Liver (tissue), 9 donors: Measurements from ENCODE around the gene DSTN. TPM values are rescaled to one million over a fixed set of nuclear protein-coding genes. Genes with fewer than 3 reads are reported as not detected.
A peak's percentile ranks its signal among the peaks of the same experiment; 100 is the strongest.

ENCODE experiments used
- DNase-seq: peaks from one replicate; pipeline ENCODE4 v3.0.0-alpha.2; 2017; ENCODE audit warnings: low spot score
- H3K27ac ChIP-seq, 2 donors: one replicate each; pipeline ENCODE4 v1.7.0; 2013; ENCODE audit warnings: inconsistent platforms in 2 of 2, low read length in 2 of 2, control low read depth in 1 of 2, low read depth in 1 of 2, mild to moderate bottlenecking in 1 of 2
- H3K27me3 ChIP-seq, 4 donors: one replicate each; pipeline versions ENCODE4 v1.6.1 to v1.7.0; 2013; ENCODE audit warnings: low read length in 3 of 4, inconsistent platforms in 1 of 4, mild to moderate bottlenecking in 1 of 4, moderate library complexity in 1 of 4; ENCODE audit not compliant: control insufficient read depth in 4 of 4, insufficient read depth in 4 of 4
- H3K36me3 ChIP-seq, 4 donors: one replicate each; pipeline versions ENCODE4 v1.6.1 to v1.7.0; 2013; ENCODE audit warnings: low read length in 3 of 4, mild to moderate bottlenecking in 3 of 4, low read depth in 1 of 4, moderate library complexity in 1 of 4; ENCODE audit not compliant: control insufficient read depth in 4 of 4, insufficient read depth in 3 of 4
- H3K4me1 ChIP-seq, 4 donors: one replicate each; pipeline versions ENCODE4 v1.6.1 to v1.7.0; 2013; ENCODE audit warnings: low read length in 3 of 4, mild to moderate bottlenecking in 3 of 4, moderate library complexity in 1 of 4; ENCODE audit not compliant: control insufficient read depth in 4 of 4, insufficient read depth in 4 of 4
- H3K4me3 ChIP-seq, 3 donors: one replicate each; pipeline versions ENCODE4 v1.6.1 to v1.7.0; 2013; ENCODE audit warnings: low read length in 3 of 3, control low read depth in 1 of 3, low read depth in 1 of 3, mild to moderate bottlenecking in 1 of 3
- H3K9ac ChIP-seq, 2 donors: one replicate each; pipeline ENCODE4 v1.7.0; 2013; ENCODE audit warnings: low read length in 2 of 2, mild to moderate bottlenecking in 2 of 2, moderate library complexity in 2 of 2, control low read depth in 1 of 2, low read depth in 1 of 2
- H3K9me3 ChIP-seq, 4 donors: one replicate each; pipeline versions ENCODE4 v1.6.1 to v1.7.0; 2013; ENCODE audit warnings: low read length in 3 of 4; ENCODE audit not compliant: control insufficient read depth in 4 of 4
- FOXA1 ChIP-seq: IDR thresholded peaks from 2 replicates; pipeline ENCODE4 v1.6.1; 2016; ENCODE audit warnings: antibody characterized with exemption
- FOXA2 ChIP-seq: IDR thresholded peaks from 2 replicates; pipeline ENCODE4 v1.6.1; 2016; ENCODE audit warnings: antibody characterized with exemption
- HNF4A ChIP-seq, 2 donors: conservative IDR thresholded peaks; 2 replicates each; pipeline ENCODE4 v1.6.1; 2016; ENCODE audit warnings: antibody characterized with exemption in 2 of 2, mild to moderate bottlenecking in 2 of 2
- HNF4G ChIP-seq: IDR thresholded peaks from 2 replicates; pipeline ENCODE4 v1.6.1; 2016; ENCODE audit warnings: antibody characterized with exemption
- JUND ChIP-seq, 2 donors: IDR thresholded peaks; 2 replicates each; pipeline ENCODE4 v1.6.1; 2016; ENCODE audit warnings: antibody characterized with exemption in 2 of 2
- RAD21 ChIP-seq, 2 donors: IDR thresholded peaks; 2 replicates each; pipeline ENCODE4 v1.6.1; 2016; ENCODE audit warnings: antibody characterized with exemption in 2 of 2, mild to moderate bottlenecking in 2 of 2
- RXRA ChIP-seq, 2 donors: IDR thresholded peaks; 2 replicates each; pipeline ENCODE4 v1.6.1; 2017 to 2018; ENCODE audit warnings: antibody characterized with exemption in 2 of 2, mild to moderate bottlenecking in 1 of 2
- YY1 ChIP-seq: IDR thresholded peaks from 2 replicates; pipeline ENCODE4 v1.6.1; 2016; ENCODE audit warnings: antibody characterized with exemption, mild to moderate bottlenecking
- WGBS: extraction: QIAGEN DNeasy Blood & Tissue Kit; methylation state at CpG from one replicate; pipeline ENCODE4 v1.1.7; 2013; 5-methylcytosine and 5-hydroxymethylcytosine counted together
- polyA plus RNA-seq, 2 donors: library from polyadenylated mRNA; stranded (reverse) in 1 of 2; unstranded in 1 of 2; fragments of 200-250 nt in 1 of 2; fragments of >200 nt in 1 of 2; fragmentation: Nextera tagmentation in 1 of 2; extraction: Ambion mirVana in 1 of 2; gene quantifications; one replicate each; pipeline versions ENCODE4 v1.2.1 to v1.2.3, GENCODE V29; 2013 to 2015
- total RNA-seq, 2 donors: library from RNA; depleted of rRNA; stranded (reverse); fragments of >200 nt; gene quantifications; one replicate each; pipeline ENCODE4 v1.2.3, GENCODE V29; 2014
- TF ChIP-seq, protein P1 (sequence below): IDR thresholded peaks from 2 replicates; pipeline ENCODE4 v1.6.1; 2016; ENCODE audit warnings: antibody characterized with exemption
- TF ChIP-seq, protein P2 (sequence below): IDR thresholded peaks from 2 replicates; pipeline ENCODE4 v1.6.1; 2016; ENCODE audit warnings: antibody characterized with exemption
- TF ChIP-seq, protein P3 (sequence below): IDR thresholded peaks from 2 replicates; pipeline ENCODE4 v1.6.1; 2016; ENCODE audit warnings: antibody characterized with exemption, mild to moderate bottlenecking
- TF ChIP-seq, protein P4 (sequence below): fragments of 150-350 bp; IDR thresholded peaks from 2 replicates; pipeline ENCODE4 v1.5.1; 2017; ENCODE audit warnings: improper control_type of control experiment, low read depth, low read length; ENCODE audit not compliant: missing input control
- donor health status: healthy.
- donor health status: healthy.
- donor health status: healthy.
- donor health status: healthy.
- donor health status: healthy.

Gene DSTN
- total and polyA plus RNA-seq, 4 donors, result 39.9 to 137 (median 108) TPM

DNA sequence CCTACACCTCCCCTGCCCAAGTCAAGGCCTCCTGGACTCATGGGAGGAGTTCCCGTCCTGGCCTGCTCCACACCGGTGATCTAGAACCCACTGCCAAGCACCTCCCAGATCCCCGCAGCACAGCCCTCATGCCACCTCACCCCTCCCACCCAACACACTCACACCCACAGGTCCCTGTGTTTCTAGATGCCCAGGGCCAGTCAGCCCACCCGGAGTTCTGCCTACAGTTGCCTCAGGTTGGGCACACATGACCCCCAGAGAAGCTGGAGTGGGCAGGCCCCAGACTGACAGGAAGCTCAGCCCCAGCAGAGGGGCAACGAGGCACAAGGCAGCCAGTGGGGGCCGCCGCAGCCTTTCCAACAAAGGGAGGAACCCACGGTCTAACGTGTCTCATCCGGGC lies 82.5 kb downstream of the DSTN start:
- Histone ChIP-seq H3K4me1 (peaks cover 20 to 63% (median 55%) of the 10 kb centered on the region in 4 donors), H3K27me3 (no peaks in the 10 kb centered on the region), H3K36me3 (peaks cover 3 to 22% (median 16%) of the 10 kb centered on the region in 4 donors), H3K9ac (no peak overlapping the region), H3K27ac (no peak overlapping the region), H3K4me3 (no peak overlapping the region), H3K9me3 (no peaks in the 10 kb centered on the region)
- WGBS, result 76% methylated on average over 10 of the region's 10 CpGs
- no peak for DNase-seq
- no peak for TF ChIP-seq HNF4G
- TF ChIP-seq FOXA2, result no peak
- TF ChIP-seq, protein P1, sequence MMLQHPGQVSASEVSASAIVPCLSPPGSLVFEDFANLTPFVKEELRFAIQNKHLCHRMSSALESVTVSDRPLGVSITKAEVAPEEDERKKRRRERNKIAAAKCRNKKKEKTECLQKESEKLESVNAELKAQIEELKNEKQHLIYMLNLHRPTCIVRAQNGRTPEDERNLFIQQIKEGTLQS, result no peak
- TF ChIP-seq JUND (IDR thresholded peaks at IDR 0.05), result no peak
- no peak for TF ChIP-seq YY1
- TF ChIP-seq, protein P2, sequence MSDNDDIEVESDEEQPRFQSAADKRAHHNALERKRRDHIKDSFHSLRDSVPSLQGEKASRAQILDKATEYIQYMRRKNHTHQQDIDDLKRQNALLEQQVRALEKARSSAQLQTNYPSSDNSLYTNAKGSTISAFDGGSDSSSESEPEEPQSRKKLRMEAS, result no peak

DNA sequence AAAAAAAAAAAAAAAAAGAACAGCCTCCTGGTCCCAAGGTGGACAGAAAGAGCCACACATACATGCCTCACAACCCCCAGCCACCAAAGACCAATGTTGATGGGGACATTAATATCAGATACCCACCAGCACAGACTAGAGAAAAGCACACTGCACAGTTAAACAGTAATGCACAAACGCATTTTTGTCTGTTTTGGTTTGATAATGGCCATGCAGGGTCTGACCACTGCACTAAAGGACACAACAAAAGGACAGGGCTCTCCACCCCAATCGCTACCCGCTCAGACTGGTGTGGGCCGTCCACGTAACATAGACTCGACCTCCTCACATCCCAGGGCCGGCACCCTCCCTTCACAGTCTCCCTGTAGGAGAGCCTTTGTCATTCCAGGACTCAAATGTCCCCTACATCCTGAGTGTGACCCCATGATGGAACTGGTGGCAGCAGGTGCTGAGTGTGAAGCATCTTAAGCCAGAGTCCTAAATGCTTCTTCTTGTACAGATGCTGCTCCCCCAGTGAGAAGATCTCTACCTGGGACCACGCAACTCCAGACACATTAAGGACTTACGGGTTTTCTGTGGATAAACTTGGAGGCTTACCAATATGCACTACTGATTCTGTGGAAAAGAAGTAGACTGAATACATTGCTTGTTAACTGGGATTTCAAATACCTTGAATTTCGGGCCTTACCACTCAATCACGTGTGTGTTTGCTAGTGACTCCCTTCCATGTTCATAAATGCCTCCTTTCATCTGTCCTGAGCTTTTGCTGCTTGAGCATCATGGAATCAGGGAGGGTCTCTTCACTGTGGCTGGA lies 84.2 kb downstream of the DSTN start:
- WGBS, result 92% methylated on average over 11 of the region's 11 CpGs
- H3K4me1 ChIP-seq, result peaks cover 19 to 47% (median 40%) of the 10 kb centered on the region in 4 donors
- no peaks in the 10 kb centered on the region for H3K27me3 ChIP-seq
- peaks cover 4 to 36% (median 28%) of the 10 kb centered on the region in 4 donors for H3K36me3 ChIP-seq
- H3K9me3 ChIP-seq, result peaks cover 0 to 2% (median 0%) of the 10 kb centered on the region in 4 donors
- no peak overlapping the region for H3K27ac ChIP-seq
- TF ChIP-seq, protein P1, result no peak
- no peak for TF ChIP-seq RXRA (IDR thresholded peaks at IDR 0.05)
- TF ChIP-seq, protein P2, result no peak
- TF ChIP-seq FOXA1, result no peak
- TF ChIP-seq HNF4A (conservative IDR thresholded peaks at IDR 0.05), result no peak
- H3K9ac ChIP-seq, result no peak overlapping the region
- H3K4me3 ChIP-seq, result no peak overlapping the region
- DNase-seq, result no peak

DNA sequence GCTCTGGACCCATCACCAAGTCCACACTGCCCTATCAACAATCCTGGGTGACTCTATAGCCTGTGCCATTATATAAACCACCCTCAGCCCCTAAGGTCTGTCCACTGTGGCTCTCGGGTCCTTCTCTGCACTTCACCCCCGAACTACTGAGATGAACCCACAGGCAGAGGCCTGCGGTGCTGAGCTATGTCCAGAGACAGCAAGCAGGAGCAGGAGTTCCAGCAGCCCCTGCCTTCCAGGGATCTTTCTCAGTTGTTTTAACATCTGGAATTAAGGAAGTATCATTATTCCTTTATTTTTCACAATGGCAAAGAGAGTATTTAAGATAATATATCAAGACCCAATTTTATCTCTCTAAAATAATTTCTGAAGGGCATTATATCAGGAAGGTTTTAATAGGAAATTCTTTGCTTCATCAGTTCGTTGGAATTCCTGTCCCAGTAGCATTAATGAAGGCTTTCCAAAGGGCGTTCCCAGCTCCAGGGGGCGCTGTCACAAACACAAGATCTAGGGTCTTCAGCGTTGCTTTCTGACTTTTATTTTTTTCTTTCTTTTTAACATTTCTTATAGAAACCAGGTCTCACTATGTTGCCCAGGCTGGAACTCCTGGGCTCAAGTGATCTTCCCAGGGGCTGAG lies 84.9 kb downstream of the DSTN start:
- no peaks in the 10 kb centered on the region for H3K27me3 ChIP-seq
- H3K4me1 ChIP-seq, result peaks cover 17 to 41% (median 34%) of the 10 kb centered on the region in 4 donors
- peaks cover 4 to 40% (median 30%) of the 10 kb centered on the region in 4 donors for H3K36me3 ChIP-seq
- peaks cover 0 to 2% (median 0%) of the 10 kb centered on the region in 4 donors for H3K9me3 ChIP-seq
- H3K9ac ChIP-seq, result no peak overlapping the region
- TF ChIP-seq, protein P3, sequence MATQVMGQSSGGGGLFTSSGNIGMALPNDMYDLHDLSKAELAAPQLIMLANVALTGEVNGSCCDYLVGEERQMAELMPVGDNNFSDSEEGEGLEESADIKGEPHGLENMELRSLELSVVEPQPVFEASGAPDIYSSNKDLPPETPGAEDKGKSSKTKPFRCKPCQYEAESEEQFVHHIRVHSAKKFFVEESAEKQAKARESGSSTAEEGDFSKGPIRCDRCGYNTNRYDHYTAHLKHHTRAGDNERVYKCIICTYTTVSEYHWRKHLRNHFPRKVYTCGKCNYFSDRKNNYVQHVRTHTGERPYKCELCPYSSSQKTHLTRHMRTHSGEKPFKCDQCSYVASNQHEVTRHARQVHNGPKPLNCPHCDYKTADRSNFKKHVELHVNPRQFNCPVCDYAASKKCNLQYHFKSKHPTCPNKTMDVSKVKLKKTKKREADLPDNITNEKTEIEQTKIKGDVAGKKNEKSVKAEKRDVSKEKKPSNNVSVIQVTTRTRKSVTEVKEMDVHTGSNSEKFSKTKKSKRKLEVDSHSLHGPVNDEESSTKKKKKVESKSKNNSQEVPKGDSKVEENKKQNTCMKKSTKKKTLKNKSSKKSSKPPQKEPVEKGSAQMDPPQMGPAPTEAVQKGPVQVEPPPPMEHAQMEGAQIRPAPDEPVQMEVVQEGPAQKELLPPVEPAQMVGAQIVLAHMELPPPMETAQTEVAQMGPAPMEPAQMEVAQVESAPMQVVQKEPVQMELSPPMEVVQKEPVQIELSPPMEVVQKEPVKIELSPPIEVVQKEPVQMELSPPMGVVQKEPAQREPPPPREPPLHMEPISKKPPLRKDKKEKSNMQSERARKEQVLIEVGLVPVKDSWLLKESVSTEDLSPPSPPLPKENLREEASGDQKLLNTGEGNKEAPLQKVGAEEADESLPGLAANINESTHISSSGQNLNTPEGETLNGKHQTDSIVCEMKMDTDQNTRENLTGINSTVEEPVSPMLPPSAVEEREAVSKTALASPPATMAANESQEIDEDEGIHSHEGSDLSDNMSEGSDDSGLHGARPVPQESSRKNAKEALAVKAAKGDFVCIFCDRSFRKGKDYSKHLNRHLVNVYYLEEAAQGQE, result no peak
- TF ChIP-seq RAD21 (IDR thresholded peaks at IDR 0.05), result peak; percentile 40 to 62
- TF ChIP-seq, protein P4, sequence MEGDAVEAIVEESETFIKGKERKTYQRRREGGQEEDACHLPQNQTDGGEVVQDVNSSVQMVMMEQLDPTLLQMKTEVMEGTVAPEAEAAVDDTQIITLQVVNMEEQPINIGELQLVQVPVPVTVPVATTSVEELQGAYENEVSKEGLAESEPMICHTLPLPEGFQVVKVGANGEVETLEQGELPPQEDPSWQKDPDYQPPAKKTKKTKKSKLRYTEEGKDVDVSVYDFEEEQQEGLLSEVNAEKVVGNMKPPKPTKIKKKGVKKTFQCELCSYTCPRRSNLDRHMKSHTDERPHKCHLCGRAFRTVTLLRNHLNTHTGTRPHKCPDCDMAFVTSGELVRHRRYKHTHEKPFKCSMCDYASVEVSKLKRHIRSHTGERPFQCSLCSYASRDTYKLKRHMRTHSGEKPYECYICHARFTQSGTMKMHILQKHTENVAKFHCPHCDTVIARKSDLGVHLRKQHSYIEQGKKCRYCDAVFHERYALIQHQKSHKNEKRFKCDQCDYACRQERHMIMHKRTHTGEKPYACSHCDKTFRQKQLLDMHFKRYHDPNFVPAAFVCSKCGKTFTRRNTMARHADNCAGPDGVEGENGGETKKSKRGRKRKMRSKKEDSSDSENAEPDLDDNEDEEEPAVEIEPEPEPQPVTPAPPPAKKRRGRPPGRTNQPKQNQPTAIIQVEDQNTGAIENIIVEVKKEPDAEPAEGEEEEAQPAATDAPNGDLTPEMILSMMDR, result peak; percentile 39
- no peak for DNase-seq
- WGBS, result 70% methylated on average over 7 of the region's 7 CpGs
- no peak overlapping the region for H3K27ac ChIP-seq
- no peak overlapping the region for H3K4me3 ChIP-seq
